Neuron (in vitro differentiated cells): ENCODE measurements around the gene DENND5B.
"Not testable (repeated sequence)": the region's sequence is repeated elsewhere in the genome, so short reads cannot be mapped to it uniquely, and the experiment has no call there.

Source experiments
- H2AFZ ChIP-seq: one replicate; pipeline ENCODE4 v1.6.1; 2013; ENCODE audit warnings: low read depth, mild to moderate bottlenecking, inconsistent platforms, low read length, moderate library complexity
- H3K27me3 ChIP-seq: one replicate; pipeline ENCODE4 v1.6.1; 2013; ENCODE audit warnings: low read length; ENCODE audit not compliant: insufficient read depth
- H3K36me3 ChIP-seq: one replicate; pipeline ENCODE4 v1.6.1; 2013; ENCODE audit warnings: low read length; ENCODE audit not compliant: insufficient read depth
- H3K4me1 ChIP-seq: one replicate; pipeline ENCODE4 v1.6.1; 2013; ENCODE audit warnings: low read length; ENCODE audit not compliant: insufficient read depth
- H3K4me3 ChIP-seq: 2 replicates; pipeline ENCODE4 v1.5.1; 2013; ENCODE audit warnings: mild to moderate bottlenecking, low read length, moderate library complexity
- H3K9me3 ChIP-seq: one replicate; pipeline ENCODE4 v1.6.1; 2013; ENCODE audit warnings: low read length

DENND5B gene

GRCh38 chr12:31482816-31483215 is 108.1 kb downstream of the DENND5B start:
- Histone ChIP-seq H3K27me3 (no peaks in the 10 kb centered on the region), H2AFZ (no peak overlapping the region), H3K4me3 (no peak overlapping the region), H3K9me3 (peaks cover 4% of the 10 kb centered on the region), H3K36me3 (peaks cover 30% of the 10 kb centered on the region), H3K4me1 (peaks cover 9% of the 10 kb centered on the region)

DNA sequence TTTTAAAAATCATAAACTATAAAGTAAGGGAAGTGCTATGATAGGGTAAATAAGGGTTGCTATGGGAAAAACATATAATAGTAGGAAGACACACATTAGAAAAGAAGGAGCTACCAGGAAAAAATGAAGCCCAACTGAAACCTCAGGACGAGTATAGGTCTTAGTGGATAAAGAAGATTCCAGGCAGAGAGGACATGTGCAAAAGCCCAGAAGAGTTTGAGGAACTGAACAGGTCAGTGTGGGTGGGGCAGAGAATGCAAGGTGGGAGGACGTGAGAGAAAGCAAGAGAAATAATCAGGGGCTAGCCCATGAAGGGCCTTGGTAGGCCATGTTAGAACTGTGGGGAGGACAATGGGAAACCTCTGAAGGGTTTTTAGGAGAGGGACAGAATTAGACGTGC is 109.5 kb downstream of the DENND5B start:
- Histone ChIP-seq H3K4me3 (no peak overlapping the region), H3K9me3 (peaks cover 4% of the 10 kb centered on the region), H2AFZ (no peak overlapping the region), H3K4me1 (peaks cover 9% of the 10 kb centered on the region), H3K36me3 (peaks cover 27% of the 10 kb centered on the region), H3K27me3 (no peaks in the 10 kb centered on the region)

DNA sequence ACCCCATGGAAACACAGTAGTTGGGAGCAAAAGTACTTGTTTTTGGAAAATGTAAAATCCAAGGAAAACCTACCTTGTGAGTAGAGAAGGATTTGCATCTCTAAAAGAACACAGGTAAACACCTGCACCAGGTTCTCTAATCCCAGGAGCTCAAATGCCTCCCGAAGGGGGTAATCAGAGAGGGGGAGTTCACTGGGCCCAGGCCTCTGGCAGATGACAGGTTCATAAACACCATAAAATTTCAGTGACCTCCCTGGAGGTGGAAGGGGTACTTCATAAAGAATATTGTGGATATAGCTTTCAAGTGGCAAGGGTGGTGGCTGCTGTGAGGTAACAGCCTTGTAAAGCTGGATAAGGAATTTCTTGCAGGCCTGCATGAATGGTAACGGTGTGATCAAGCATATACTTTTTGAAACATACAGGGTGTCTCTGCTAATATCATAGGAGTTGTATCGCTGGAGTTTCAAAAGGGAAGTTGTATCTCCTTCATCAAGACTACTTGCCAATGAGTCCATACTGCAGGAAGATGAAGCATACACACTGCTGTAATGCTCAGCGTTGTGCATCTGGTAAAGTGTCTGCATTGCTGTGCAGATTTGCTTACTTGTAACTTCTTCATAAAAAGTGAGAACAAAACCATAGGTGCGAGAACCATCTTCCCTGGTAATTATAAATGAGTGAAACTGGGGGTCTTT is 111.3 kb downstream of the DENND5B start:
- no peaks in the 10 kb centered on the region for H3K4me1 ChIP-seq

DNA sequence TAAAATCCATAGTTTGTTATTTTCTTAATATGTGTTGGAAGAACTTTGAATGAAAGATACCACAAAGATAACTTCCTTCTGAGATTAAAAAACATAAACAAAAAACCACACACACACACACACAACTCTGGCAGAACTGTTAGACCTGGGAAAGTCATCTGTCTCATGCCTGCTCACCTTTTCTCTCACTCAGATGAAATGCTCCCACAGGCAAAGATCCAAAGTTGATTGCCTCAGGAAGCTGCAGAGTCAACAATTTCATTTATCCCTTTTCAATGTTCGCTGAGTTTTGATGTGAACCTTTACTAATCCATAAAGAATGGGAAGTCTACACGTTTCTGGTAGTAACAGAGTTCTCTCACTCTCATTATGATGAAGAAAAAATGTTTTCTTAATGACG is 112.0 kb downstream of the DENND5B start:
- Histone ChIP-seq H3K27me3 (no peaks in the 10 kb centered on the region), H2AFZ (no peak overlapping the region), H3K36me3 (peaks cover 24% of the 10 kb centered on the region), H3K4me1 (no peaks in the 10 kb centered on the region), H3K9me3 (no peaks in the 10 kb centered on the region), H3K4me3 (no peak overlapping the region)

More for the DNA sequence above, 111.3 kb downstream of the DENND5B start:
- Histone ChIP-seq H2AFZ (no peak overlapping the region), H3K27me3 (no peaks in the 10 kb centered on the region), H3K9me3 (peaks cover 4% of the 10 kb centered on the region), H3K36me3 (peaks cover 27% of the 10 kb centered on the region), H3K4me3 (no peak overlapping the region)

GRCh38 chr12:31478425-31478824 is 112.5 kb downstream of the DENND5B start:
- no peaks in the 10 kb centered on the region for H3K9me3 ChIP-seq
- H3K27me3 ChIP-seq = no peaks in the 10 kb centered on the region
- H2AFZ ChIP-seq = no peak overlapping the region
- peaks cover 24% of the 10 kb centered on the region for H3K36me3 ChIP-seq
- no peak overlapping the region for H3K4me3 ChIP-seq
- H3K4me1 ChIP-seq = no peaks in the 10 kb centered on the region

DNA sequence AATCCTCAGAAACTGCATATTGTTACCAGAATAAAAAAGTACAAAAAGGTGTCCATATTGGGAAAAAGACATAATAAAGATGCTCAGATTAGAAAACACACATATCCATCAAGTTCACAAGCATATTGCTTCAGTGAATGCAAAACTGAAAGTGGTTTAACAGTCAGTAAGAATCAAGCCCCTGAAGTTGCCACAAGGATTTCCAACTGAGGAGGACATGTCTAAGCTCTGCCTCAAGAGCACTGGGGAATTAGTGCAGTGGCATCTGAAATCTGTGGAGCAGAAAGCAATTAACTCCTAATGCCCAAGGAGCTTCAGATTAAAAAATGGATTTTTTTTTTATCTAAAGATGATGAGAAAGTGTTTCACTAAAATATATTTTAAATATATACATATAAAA is 113.2 kb downstream of the DENND5B start:
- Histone ChIP-seq H3K4me3 (no peak overlapping the region), H3K36me3 (peaks cover 24% of the 10 kb centered on the region), H2AFZ (no peak overlapping the region), H3K4me1 (no peaks in the 10 kb centered on the region), H3K9me3 (no peaks in the 10 kb centered on the region), H3K27me3 (no peaks in the 10 kb centered on the region)

DNA sequence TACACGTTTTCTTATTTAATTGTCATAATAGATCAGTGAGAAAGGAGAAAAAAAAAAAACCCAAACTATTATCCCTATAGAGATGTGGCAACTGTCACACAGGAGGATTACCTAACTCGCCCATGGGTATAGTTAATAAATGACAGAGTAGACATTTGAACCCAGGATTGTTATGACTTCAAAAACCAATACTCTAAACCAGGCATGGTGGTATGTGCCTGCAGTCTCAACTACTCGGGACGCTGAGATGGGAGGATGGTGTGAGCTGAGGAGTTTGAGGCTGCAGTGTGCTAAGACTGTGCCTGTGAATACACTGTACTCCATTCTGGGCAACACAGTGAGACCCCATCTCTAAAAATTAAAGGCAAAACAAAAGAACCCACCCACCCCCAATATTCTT is 114.5 kb downstream of the DENND5B start:
- peaks cover 30% of the 10 kb centered on the region for H3K36me3 ChIP-seq
- no peak overlapping the region for H2AFZ ChIP-seq
- H3K4me3 ChIP-seq = no peak overlapping the region
- H3K9me3 ChIP-seq = no peaks in the 10 kb centered on the region
- H3K4me1 ChIP-seq = no peaks in the 10 kb centered on the region
- H3K27me3 ChIP-seq = no peaks in the 10 kb centered on the region

DNA sequence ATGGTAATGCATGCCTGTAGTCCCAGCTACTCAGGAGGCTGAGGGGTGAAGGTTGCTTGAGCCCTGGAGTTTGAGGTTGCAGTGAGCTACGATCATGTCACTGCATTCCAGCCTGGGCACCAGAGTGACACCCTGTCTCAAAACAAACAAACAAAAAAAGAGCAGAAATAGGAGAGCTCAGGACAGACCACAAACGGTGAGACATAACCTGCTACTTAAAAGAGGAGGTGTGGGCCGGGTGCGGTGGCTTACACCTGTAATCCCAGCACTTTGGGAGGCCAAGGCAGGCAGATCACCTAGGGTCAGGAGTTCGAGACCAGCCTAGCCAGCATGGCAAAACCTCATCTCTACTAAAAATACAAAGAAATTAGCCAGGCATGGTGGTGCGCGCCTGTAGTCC is 115.3 kb downstream of the DENND5B start:
- H3K36me3 ChIP-seq = peaks cover 32% of the 10 kb centered on the region
- H2AFZ ChIP-seq, H3K4me3 ChIP-seq, H3K4me1 ChIP-seq, H3K9me3 ChIP-seq, H3K27me3 ChIP-seq: not testable (repeated sequence)

- Histone ChIP-seq H3K27me3 (no peaks in the 10 kb centered on the region), H3K4me3 (no peak overlapping the region), H3K36me3 (peaks cover 28% of the 10 kb centered on the region), H3K9me3 (no peaks in the 10 kb centered on the region), H3K4me1 (no peaks in the 10 kb centered on the region), H2AFZ (no peak overlapping the region)
These were observed 116.2 kb downstream of the DENND5B start for GRCh38 chr12:31474751-31475150.

DNA sequence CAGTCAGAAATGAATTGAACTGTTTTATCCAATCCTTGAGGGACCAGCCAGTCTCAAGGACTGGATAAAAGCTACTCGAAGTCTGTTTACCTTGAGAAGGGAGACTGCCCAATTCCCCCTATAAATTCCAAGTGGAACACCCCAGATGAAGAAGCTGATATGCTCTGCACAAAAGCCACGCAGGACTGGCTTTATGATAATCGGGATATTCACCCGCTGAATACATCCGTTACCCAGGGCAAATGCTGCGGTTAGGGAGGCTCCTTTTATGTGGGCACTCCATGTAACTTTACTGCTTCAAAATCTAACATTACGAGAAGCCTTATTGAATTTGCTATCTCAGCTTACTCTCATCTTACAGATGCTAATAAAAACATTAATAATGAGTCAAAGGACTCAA is 119.1 kb downstream of the DENND5B start:
- H3K27me3 ChIP-seq = no peaks in the 10 kb centered on the region
- H3K4me1 ChIP-seq = no peaks in the 10 kb centered on the region
- no peak overlapping the region for H2AFZ ChIP-seq
- H3K36me3 ChIP-seq = peaks cover 7% of the 10 kb centered on the region
- H3K4me3 ChIP-seq = no peak overlapping the region
- no peaks in the 10 kb centered on the region for H3K9me3 ChIP-seq

- no peaks in the 10 kb centered on the region for H3K9me3 ChIP-seq
- peaks cover 7% of the 10 kb centered on the region for H3K36me3 ChIP-seq
- H3K4me3 ChIP-seq = no peak overlapping the region
- H3K4me1 ChIP-seq = no peaks in the 10 kb centered on the region
- no peak overlapping the region for H2AFZ ChIP-seq
- no peaks in the 10 kb centered on the region for H3K27me3 ChIP-seq
These were observed 119.9 kb downstream of the DENND5B start for GRCh38 chr12:31471051-31471450.

DNA sequence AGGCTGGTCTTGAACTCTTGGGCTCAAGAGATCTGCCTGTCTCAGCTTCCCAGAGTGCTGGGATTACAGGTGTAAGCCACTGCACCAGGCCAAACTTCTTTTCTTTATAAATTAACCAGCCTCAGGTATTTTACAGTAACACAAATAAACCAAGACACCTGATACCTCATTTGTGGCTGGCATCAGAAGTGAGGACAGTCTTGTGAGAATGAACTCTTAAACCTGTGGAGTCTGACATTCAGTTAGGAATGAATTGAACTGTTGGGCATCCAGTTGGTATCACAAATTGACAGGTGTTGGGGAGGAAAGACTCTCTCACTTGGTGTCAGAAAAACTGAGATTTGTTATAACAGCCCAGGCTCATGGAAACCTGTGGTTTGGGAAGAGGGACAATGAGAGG is 120.5 kb downstream of the DENND5B start:
- Histone ChIP-seq H2AFZ (no peak overlapping the region), H3K4me3 (no peak overlapping the region), H3K4me1 (no peaks in the 10 kb centered on the region), H3K36me3 (peaks cover 10% of the 10 kb centered on the region), H3K27me3 (no peaks in the 10 kb centered on the region), H3K9me3 (no peaks in the 10 kb centered on the region)

GRCh38 chr12:31466768-31467167 is 124.2 kb downstream of the DENND5B start:
- Histone ChIP-seq H3K36me3 (peaks cover 8% of the 10 kb centered on the region), H3K27me3 (no peaks in the 10 kb centered on the region), H3K4me3 (no peak overlapping the region), H2AFZ (no peak overlapping the region), H3K4me1 (no peaks in the 10 kb centered on the region), H3K9me3 (no peaks in the 10 kb centered on the region)

GRCh38 chr12:31465002-31465401 is 125.9 kb downstream of the DENND5B start:
- no peak overlapping the region for H3K4me3 ChIP-seq

More at GRCh38 chr12:31465002-31465401, 125.9 kb downstream of the DENND5B start:
- Histone ChIP-seq H3K4me1 (no peaks in the 10 kb centered on the region), H3K9me3 (no peaks in the 10 kb centered on the region), H2AFZ (no peak overlapping the region), H3K36me3 (peaks cover 12% of the 10 kb centered on the region), H3K27me3 (no peaks in the 10 kb centered on the region)
